ENCODE measurements around the gene PDGFA. TPM values are rescaled to one million over a fixed set of nuclear protein-coding genes. Genes with fewer than 3 reads are reported as not detected.
A peak's percentile ranks its signal among the peaks of the same experiment; 100 is the strongest.

PDGFA gene
- total RNA-seq, 1 donor from 2014 or later: 42.4 TPM

GRCh38 chr7:494906-495305 is 24.7 kb downstream of the PDGFA start:
- FAIRE-seq (no peak), DNase-seq (ENCODE audit: low spot score in 2 of 2) (no peak)

GRCh38 chr7:494259-494687 is 25.4 kb downstream of the PDGFA start:
- FAIRE-seq (no peak), DNase-seq (ENCODE audit: low spot score in 2 of 2) (peak; percentile 75 to 78)

- FAIRE-seq (no peak), DNase-seq (ENCODE audit: low spot score in 2 of 2) (no peak)
Measured at GRCh38 chr7:493661-494251, 25.9 kb downstream of the PDGFA start.

GRCh38 chr7:492714-493065 is 27.0 kb downstream of the PDGFA start:
- no peak for DNase-seq (ENCODE audit: low spot score in 2 of 2)

GRCh38 chr7:491958-492713 is 27.5 kb downstream of the PDGFA start:
- DNase-seq (ENCODE audit: low spot score in 2 of 2) (no peak), FAIRE-seq (no peak)

More at GRCh38 chr7:492714-493065, 27.0 kb downstream of the PDGFA start:
- no peak for FAIRE-seq

GRCh38 chr7:491292-491957 is 28.2 kb downstream of the PDGFA start:
- DNase-seq (ENCODE audit: low spot score in 2 of 2): no peak
- FAIRE-seq: no peak

DNA sequence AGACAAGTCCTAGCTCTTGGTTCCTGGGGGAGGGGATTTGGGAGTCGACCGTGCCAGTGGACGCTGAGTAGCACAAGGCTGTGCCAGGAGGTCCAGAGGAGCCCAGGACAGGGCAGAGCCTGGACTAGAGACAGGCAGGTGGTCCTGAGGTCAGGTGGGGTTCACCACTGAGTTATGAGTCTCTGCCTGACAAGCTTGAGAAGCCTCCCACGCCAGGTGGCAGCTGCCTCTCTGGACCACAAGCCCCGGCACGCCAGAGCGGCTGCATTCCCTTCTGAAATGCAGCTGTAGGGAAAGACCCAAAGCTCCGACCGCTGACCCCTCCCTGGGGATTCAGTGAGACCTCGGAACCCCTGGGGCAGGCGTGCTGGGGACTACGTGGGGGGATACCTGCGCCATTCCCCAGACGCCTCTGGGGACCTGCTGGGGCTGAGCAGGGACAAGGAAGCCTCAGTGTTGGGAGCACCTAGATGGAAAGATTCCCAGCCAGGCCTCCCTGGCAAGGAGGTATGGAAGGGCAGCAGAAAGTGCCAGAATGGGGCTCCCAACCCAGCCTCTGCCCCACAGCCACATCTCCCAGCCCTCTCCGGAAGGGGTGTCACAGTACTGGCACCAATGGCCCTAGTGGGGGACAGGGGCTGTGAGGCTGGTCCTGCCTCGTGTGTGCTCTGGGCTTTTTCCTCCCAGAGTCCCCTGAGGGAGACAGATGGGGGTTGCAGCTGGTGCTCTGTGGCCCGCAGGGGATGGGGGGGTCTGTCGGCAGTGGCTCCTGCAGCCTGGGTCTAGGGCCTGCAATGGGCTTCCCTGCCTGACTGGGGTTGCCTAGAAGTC is 29.0 kb downstream of the PDGFA start:
- DNase-seq (ENCODE audit: low spot score in 2 of 2) (no peak), FAIRE-seq (no peak)

GRCh38 chr7:489876-490275 is 29.8 kb downstream of the PDGFA start:
- FAIRE-seq (no peak), DNase-seq (ENCODE audit: low spot score in 2 of 2) (no peak)

GRCh38 chr7:486216-486743 is 33.4 kb downstream of the PDGFA start:
- no peak for FAIRE-seq

GRCh38 chr7:485188-486081 is 34.2 kb downstream of the PDGFA start:
- DNase-seq (ENCODE audit: low spot score in 2 of 2) (no peak), FAIRE-seq (no peak)

More at GRCh38 chr7:486216-486743, 33.4 kb downstream of the PDGFA start:
- DNase-seq (ENCODE audit: low spot score in 2 of 2): no peak

GRCh38 chr7:484356-485101 is 35.1 kb downstream of the PDGFA start:
- FAIRE-seq (no peak), DNase-seq (ENCODE audit: low spot score in 2 of 2) (no peak)

GRCh38 chr7:483656-484355 is 35.8 kb downstream of the PDGFA start:
- no peak for FAIRE-seq
- no peak for DNase-seq (ENCODE audit: low spot score in 2 of 2)

- FAIRE-seq (no peak), DNase-seq (ENCODE audit: low spot score in 2 of 2) (no peak)
Measured at GRCh38 chr7:482521-483083, 37.0 kb downstream of the PDGFA start.

GRCh38 chr7:481219-481930 is 38.3 kb downstream of the PDGFA start:
- DNase-seq (ENCODE audit: low spot score in 2 of 2) (no peak), FAIRE-seq (no peak)

DNA sequence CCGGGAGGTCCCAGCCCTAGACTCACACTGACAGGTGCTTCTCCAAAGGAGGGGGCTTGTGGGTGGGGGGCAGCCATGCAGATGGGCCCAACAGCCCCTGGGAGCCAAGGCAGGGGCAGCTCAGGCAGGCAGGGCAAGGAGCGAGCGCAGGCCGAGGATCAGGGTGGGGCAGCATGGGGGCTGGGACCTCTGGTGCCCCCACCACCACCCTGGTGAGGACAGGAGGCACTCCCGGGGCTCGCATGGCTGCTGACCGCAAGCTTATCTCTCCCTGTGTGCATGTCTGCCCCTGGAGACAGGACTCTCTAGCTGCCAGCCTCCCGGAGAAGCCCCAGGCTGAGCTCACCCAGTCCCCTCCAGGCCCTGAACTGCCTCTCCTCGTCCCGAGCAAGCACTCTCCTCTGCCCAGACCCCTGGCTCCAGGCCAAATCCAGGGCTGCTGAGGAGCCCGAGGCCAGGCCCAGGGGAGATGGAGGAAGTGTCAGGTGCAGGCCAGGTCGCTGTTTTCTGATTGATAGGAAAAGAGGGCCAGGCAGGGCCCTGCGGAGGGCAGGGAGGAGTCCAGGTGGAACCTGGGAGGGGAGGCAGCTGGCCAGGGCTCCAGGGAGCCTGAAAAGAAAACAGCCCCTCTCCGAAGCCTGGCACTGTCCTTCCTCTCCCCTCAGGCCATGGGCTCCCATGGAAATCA is 39.0 kb downstream of the PDGFA start:
- FAIRE-seq (no peak), DNase-seq (ENCODE audit: low spot score in 2 of 2) (no peak)

DNA sequence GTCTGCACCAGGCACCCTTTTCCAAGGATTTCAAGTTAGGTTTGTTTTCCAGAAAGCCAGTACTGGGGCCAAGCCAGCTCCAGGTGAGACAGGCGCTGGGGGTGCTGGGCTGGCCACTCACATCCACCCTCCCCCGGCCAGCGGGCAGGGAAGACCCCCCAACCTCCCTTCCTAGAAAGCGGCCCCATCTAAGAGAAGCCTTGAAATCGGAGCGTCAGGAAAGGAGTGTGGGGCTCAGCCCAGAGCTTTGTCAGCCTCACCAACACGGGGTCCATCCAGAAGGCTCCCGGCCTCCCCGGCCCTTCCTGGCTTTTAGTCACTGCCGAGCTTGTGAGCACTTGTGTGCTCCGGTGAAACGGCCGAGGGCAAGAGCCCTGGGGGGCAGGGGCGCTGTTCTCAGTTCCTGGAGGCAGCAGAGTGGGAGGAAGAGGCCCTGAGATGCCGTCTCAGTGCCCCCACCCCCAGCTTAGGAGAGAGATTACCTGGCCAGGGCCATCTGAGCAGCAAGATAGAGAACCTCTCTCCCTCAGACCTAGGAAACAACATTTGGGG is 39.6 kb downstream of the PDGFA start:
- FAIRE-seq (no peak), DNase-seq (ENCODE audit: low spot score in 2 of 2) (no peak)

Data from frontal cortex (tissue), 4 donors.